Astrocyte (in vitro differentiated cells and primary cell): ENCODE data around the gene ZBTB8A. TPM values are rescaled to one million over a fixed set of nuclear protein-coding genes. Genes with fewer than 3 reads are reported as not detected.

Experiments
- DNase-seq: peaks from one replicate; pipeline ENCODE4 v3.0.0-alpha.2; 2010; ENCODE audit warnings: low read depth
- FAIRE-seq: peaks from 2 replicates; lab custom pipeline; 2011; peaks lifted over from hg19 to GRCh38; lab: Jason Lieb, UNC
- H2AFZ ChIP-seq: 2 replicates; pipeline ENCODE4 v1.6.0; 2012; ENCODE audit warnings: low read depth, low read length, inconsistent platforms
- H3K27ac ChIP-seq: 2 replicates; pipeline ENCODE4 v1.5.1; 2011; ENCODE audit warnings: low read depth, low read length, inconsistent platforms
- H3K27me3 ChIP-seq: 2 replicates; pipeline ENCODE4 v1.6.0; 2011; ENCODE audit warnings: low read length, inconsistent platforms; ENCODE audit not compliant: insufficient read depth
- H3K36me3 ChIP-seq: 2 replicates; pipeline ENCODE4 v1.5.1; 2011; ENCODE audit warnings: low read length, inconsistent platforms; ENCODE audit not compliant: insufficient read depth
- H3K4me1 ChIP-seq: 2 replicates; pipeline ENCODE4 v1.5.1; 2011; ENCODE audit warnings: low read length, inconsistent platforms; ENCODE audit not compliant: insufficient read depth
- H3K4me2 ChIP-seq: 2 replicates; pipeline ENCODE4 v1.6.0; 2012; ENCODE audit warnings: low read length, inconsistent platforms
- H3K4me3 ChIP-seq: 2 replicates; pipeline ENCODE4 v1.5.1; 2011; ENCODE audit warnings: low read depth, mild to moderate bottlenecking, low read length, inconsistent platforms; ENCODE audit not compliant: insufficient read depth
- H3K79me2 ChIP-seq: 2 replicates; pipeline ENCODE4 v1.6.0; 2012; ENCODE audit warnings: mild to moderate bottlenecking, low read length, inconsistent platforms; ENCODE audit not compliant: insufficient read depth
- H3K9ac ChIP-seq: 2 replicates; pipeline ENCODE4 v1.6.0; 2012; ENCODE audit warnings: mild to moderate bottlenecking, low read length, inconsistent platforms
- H3K9me3 ChIP-seq: 2 replicates; pipeline ENCODE4 v1.5.1; 2012; ENCODE audit warnings: low read depth, mild to moderate bottlenecking, low read length, inconsistent platforms; ENCODE audit not compliant: insufficient read depth
- H4K20me1 ChIP-seq: 2 replicates; pipeline ENCODE4 v1.6.0; 2012; ENCODE audit warnings: low read length, inconsistent platforms; ENCODE audit not compliant: insufficient read depth
- H3K27ac Mint-ChIP-seq: one replicate; pipeline ENCODE4 v1.8.0; 2021; ENCODE audit warnings: mild to moderate bottlenecking, mixed read lengths; ENCODE audit not compliant: unreplicated experiment
- H3K27me3 Mint-ChIP-seq: one replicate; pipeline ENCODE4 v1.8.0; 2021; ENCODE audit warnings: low read depth, mixed read lengths; ENCODE audit not compliant: unreplicated experiment
- H3K36me3 Mint-ChIP-seq: one replicate; pipeline ENCODE4 v1.8.0; 2021; ENCODE audit warnings: low read depth, mixed read lengths; ENCODE audit not compliant: unreplicated experiment
- H3K4me1 Mint-ChIP-seq: one replicate; pipeline ENCODE4 v1.8.0; 2021; ENCODE audit warnings: low read depth, mixed read lengths; ENCODE audit not compliant: unreplicated experiment
- H3K4me3 Mint-ChIP-seq: one replicate; pipeline ENCODE4 v1.8.0; 2021; ENCODE audit warnings: mild to moderate bottlenecking, moderate library complexity, mixed read lengths; ENCODE audit not compliant: unreplicated experiment
- H3K9me3 Mint-ChIP-seq: one replicate; pipeline ENCODE4 v1.8.0; 2021; ENCODE audit warnings: mild to moderate bottlenecking, mixed read lengths; ENCODE audit not compliant: unreplicated experiment
- EZH2 ChIP-seq: IDR thresholded peaks from 2 replicates; pipeline ENCODE4 v1.6.1; 2012; ENCODE audit warnings: mild to moderate bottlenecking, low read length, inconsistent platforms; ENCODE audit not compliant: insufficient read depth
- total RNA-seq: library from RNA; stranded (reverse); gene quantifications from 2 replicates; pipeline ENCODE4 v1.2.1, GENCODE V29; 2021
- TF ChIP-seq, protein P1 (sequence below): IDR thresholded peaks from 2 replicates; pipeline ENCODE4 v1.5.1; 2011; ENCODE audit warnings: low read depth, mild to moderate bottlenecking, inconsistent platforms, low read length, moderate library complexity; ENCODE audit not compliant: insufficient read depth

The ZBTB8A gene
- total RNA-seq, 1 donor from 2014 or later, result 5.6 TPM

DNA sequence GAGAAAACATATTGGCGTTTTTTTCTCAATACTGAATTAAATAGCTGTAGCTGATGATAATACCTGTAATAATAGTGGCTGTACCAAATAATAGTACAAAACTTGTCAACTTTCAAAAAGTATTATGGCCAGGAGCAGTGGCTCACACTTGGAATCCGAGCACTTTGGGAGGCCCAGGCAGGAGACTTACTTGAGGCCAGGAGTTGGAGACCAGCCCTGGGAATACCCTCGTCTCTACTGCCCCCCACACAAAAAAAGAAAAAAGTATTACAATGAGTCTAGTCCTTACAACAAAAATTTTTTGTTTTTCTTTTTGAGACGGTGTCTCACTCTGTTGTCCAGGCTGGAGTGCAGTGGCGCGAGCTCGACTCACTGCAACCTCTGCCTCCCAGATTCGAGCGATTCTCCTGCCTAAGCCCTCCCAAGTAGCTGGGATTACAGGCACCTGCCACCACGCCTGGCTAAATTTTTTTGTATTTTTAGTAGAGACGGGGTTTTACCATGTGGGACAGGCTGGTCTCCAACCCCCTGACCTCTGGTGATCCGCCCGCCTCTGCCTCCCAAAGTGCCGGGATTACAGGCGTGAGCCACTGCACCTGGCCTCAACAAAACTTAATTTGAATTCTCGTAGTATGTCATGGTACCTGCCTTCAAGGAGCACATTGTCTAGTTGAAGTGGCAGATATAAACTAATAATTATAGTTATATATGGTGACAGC is 113.2 kb downstream of the ZBTB8A start:
- peak overlapping the region; percentile 79 for H3K4me3 ChIP-seq
- H4K20me1 ChIP-seq, result peaks cover 40% of the 10 kb centered on the region
- TF ChIP-seq, protein P1, sequence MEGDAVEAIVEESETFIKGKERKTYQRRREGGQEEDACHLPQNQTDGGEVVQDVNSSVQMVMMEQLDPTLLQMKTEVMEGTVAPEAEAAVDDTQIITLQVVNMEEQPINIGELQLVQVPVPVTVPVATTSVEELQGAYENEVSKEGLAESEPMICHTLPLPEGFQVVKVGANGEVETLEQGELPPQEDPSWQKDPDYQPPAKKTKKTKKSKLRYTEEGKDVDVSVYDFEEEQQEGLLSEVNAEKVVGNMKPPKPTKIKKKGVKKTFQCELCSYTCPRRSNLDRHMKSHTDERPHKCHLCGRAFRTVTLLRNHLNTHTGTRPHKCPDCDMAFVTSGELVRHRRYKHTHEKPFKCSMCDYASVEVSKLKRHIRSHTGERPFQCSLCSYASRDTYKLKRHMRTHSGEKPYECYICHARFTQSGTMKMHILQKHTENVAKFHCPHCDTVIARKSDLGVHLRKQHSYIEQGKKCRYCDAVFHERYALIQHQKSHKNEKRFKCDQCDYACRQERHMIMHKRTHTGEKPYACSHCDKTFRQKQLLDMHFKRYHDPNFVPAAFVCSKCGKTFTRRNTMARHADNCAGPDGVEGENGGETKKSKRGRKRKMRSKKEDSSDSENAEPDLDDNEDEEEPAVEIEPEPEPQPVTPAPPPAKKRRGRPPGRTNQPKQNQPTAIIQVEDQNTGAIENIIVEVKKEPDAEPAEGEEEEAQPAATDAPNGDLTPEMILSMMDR, result no peak
- no peak for TF ChIP-seq EZH2
- DNase-seq (no peak), FAIRE-seq (no peak)
- H3K9me3 Mint-ChIP-seq, result no peaks in the 10 kb centered on the region
- peaks cover 89% of the 10 kb centered on the region for H3K79me2 ChIP-seq
- H3K4me1 ChIP-seq, result peaks cover 19% of the 10 kb centered on the region
- H3K27me3 Mint-ChIP-seq, result no peaks in the 10 kb centered on the region
- H3K36me3 ChIP-seq, result peaks cover 17% of the 10 kb centered on the region
- peak overlapping the region; percentile 86 for H3K27ac Mint-ChIP-seq
- peak overlapping the region; percentile 100 for H3K9ac ChIP-seq
- H3K4me1 Mint-ChIP-seq, result peaks cover 22% of the 10 kb centered on the region
- no peaks in the 10 kb centered on the region for H3K27me3 ChIP-seq
- no peak overlapping the region for H2AFZ ChIP-seq
- peak overlapping the region; percentile 97 for H3K4me3 Mint-ChIP-seq
- peak overlapping the region; percentile 99 for H3K4me2 ChIP-seq
- peaks cover 14% of the 10 kb centered on the region for H3K36me3 Mint-ChIP-seq
- H3K9me3 ChIP-seq, result no peaks in the 10 kb centered on the region
- H3K27ac ChIP-seq, result no peak overlapping the region

Other genes starting within 250 kb of the ZBTB8A start
- gene HDAC1, start 247.3 kb upstream of the ZBTB8A start, total RNA-seq, result 94.1 and 99.6 TPM in 2 replicates
- 185 and 213 TPM in 2 replicates for gene MARCKSL1, start 203.2 kb upstream of the ZBTB8A start, total RNA-seq
- 3.5 and 4.2 TPM in 2 replicates for gene FAM229A, start 176.9 kb upstream of the ZBTB8A start, total RNA-seq
- gene TSSK3, start 176.9 kb upstream of the ZBTB8A start, total RNA-seq, result 0.32 and 0.87 TPM in 2 replicates
- 71.9 and 73.1 TPM in 2 replicates for gene BSDC1, start 145.0 kb upstream of the ZBTB8A start, total RNA-seq
- 0.12 and 0.18 TPM in 2 replicates for gene ZBTB8B, start 74.4 kb upstream of the ZBTB8A start, total RNA-seq
- gene ZBTB8OS, start 111.1 kb downstream of the ZBTB8A start, total RNA-seq, result 60.4 and 66.1 TPM in 2 replicates
- gene RBBP4, start 111.8 kb downstream of the ZBTB8A start, total RNA-seq, result 171 and 186 TPM in 2 replicates
- 20.6 and 23.7 TPM in 2 replicates for gene SYNC, start 163.3 kb downstream of the ZBTB8A start, total RNA-seq